Smooth muscle cell (in vitro differentiated cells): ENCODE results near the gene LRFN5. TPM values are rescaled to one million over a fixed set of nuclear protein-coding genes. Genes with fewer than 3 reads are reported as not detected.

Experiments used
- DNase-seq: peaks from one replicate; lab custom pipeline; 2025; ENCODE audit not compliant: unreplicated experiment; lab: John Stamatoyannopoulos, UW
- H2AFZ ChIP-seq: fragments of 200-600 bp; sonication (generic); 2 replicates; pipeline ENCODE4 v1.6.0; 2016; ENCODE audit warnings: antibody characterized with exemption, low read depth, mild to moderate bottlenecking
- H3F3A ChIP-seq: fragments of 200-600 bp; sonication (generic); 2 replicates; pipeline ENCODE4 v1.6.0; 2017; ENCODE audit warnings: antibody characterized with exemption, low read depth
- H3K27ac ChIP-seq: fragments of 200-600 bp; sonication (generic); 2 replicates; pipeline ENCODE4 v1.5.1; 2016; ENCODE audit warnings: low read depth, mild to moderate bottlenecking
- H3K27me3 ChIP-seq: fragments of 200-600 bp; sonication (generic); 2 replicates; pipeline ENCODE4 v1.6.1; 2016; ENCODE audit warnings: low read depth, mild to moderate bottlenecking
- H3K36me3 ChIP-seq: fragments of 200-600 bp; sonication (generic); 2 replicates; pipeline ENCODE4 v1.5.1; 2016; ENCODE audit warnings: low read depth
- H3K4me1 ChIP-seq: fragments of 200-600 bp; sonication (generic); 2 replicates; pipeline ENCODE4 v1.5.1; 2016; ENCODE audit warnings: low read depth
- H3K4me2 ChIP-seq: fragments of 200-600 bp; sonication (generic); 2 replicates; pipeline ENCODE4 v1.6.0; 2016; ENCODE audit warnings: mild to moderate bottlenecking
- H3K4me3 ChIP-seq: fragments of 200-600 bp; sonication (generic); 2 replicates; pipeline ENCODE4 v1.5.1; 2016; ENCODE audit warnings: mild to moderate bottlenecking
- H3K79me2 ChIP-seq: fragments of 200-600 bp; sonication (generic); 2 replicates; pipeline ENCODE4 v1.6.0; 2016; ENCODE audit warnings: low read depth, mild to moderate bottlenecking
- H3K9ac ChIP-seq: fragments of 200-600 bp; sonication (generic); 2 replicates; pipeline ENCODE4 v1.6.0; 2016; ENCODE audit warnings: low read depth
- H3K9me3 ChIP-seq: fragments of 200-600 bp; sonication (generic); replicated peaks from 2 replicates; pipeline ENCODE4 v1.5.1; 2016; ENCODE audit warnings: low read depth
- H4K20me1 ChIP-seq: fragments of 200-600 bp; sonication (generic); 2 replicates; pipeline ENCODE4 v1.6.0; 2016; ENCODE audit warnings: low read depth
- CTCF ChIP-seq: fragments of 200-600 bp; sonication (generic); IDR thresholded peaks from 2 replicates; pipeline ENCODE4 v1.5.1; 2017; ENCODE audit warnings: borderline replicate concordance, mild to moderate bottlenecking, antibody characterized with exemption; ENCODE audit not compliant: insufficient read depth, poor library complexity, severe bottlenecking
- WGBS: methylation state at CpG from one replicate; pipeline ENCODE4 v1.1.7; 2016; ENCODE audit warnings: low lambda C conversion rate; 5-methylcytosine and 5-hydroxymethylcytosine counted together
- polyA plus RNA-seq: library from polyadenylated mRNA; unstranded; fragments of >200 nt; fragmentation: Nextera tagmentation; extraction: Ambion mirVana; gene quantifications from 2 replicates; pipeline ENCODE4 v1.2.1, GENCODE V29; 2016
- total RNA-seq: library from RNA; depleted of rRNA; stranded (reverse); fragments of >200 nt; gene quantifications from 2 replicates; pipeline ENCODE4 v1.2.3, GENCODE V29; 2014

Gene LRFN5
- total and polyA plus RNA-seq, 2 experiments from 2014 or later = 22.1 to 33.8 TPM

GRCh38 chr14:41805633-41806032 is 199.0 kb downstream of the LRFN5 start:
- H3K27me3 ChIP-seq = no peaks in the 10 kb centered on the region
- H3K4me1 ChIP-seq = no peaks in the 10 kb centered on the region
- no peak for DNase-seq
- H3K36me3 ChIP-seq = no peaks in the 10 kb centered on the region
- H3K9me3 ChIP-seq = no peaks in the 10 kb centered on the region
- H3K4me3 ChIP-seq = no peak overlapping the region
- H3K27ac ChIP-seq = no peak overlapping the region
- no peaks in the 10 kb centered on the region for H3F3A ChIP-seq
- no peak overlapping the region for H3K4me2 ChIP-seq
- WGBS = 91% methylated on average over 5 of the region's 5 CpGs
- no peak for TF ChIP-seq CTCF
- no peaks in the 10 kb centered on the region for H3K79me2 ChIP-seq
- no peaks in the 10 kb centered on the region for H4K20me1 ChIP-seq
- H2AFZ ChIP-seq = no peak overlapping the region
- H3K9ac ChIP-seq = no peak overlapping the region

GRCh38 chr14:41806366-41806975 is 199.8 kb downstream of the LRFN5 start:
- H2AFZ ChIP-seq = no peak overlapping the region
- no peak overlapping the region for H3K9ac ChIP-seq
- no peaks in the 10 kb centered on the region for H3K36me3 ChIP-seq
- H3K4me1 ChIP-seq = no peaks in the 10 kb centered on the region
- H3K79me2 ChIP-seq = no peaks in the 10 kb centered on the region
- no peak for DNase-seq
- H3F3A ChIP-seq = no peaks in the 10 kb centered on the region
- no peaks in the 10 kb centered on the region for H4K20me1 ChIP-seq
- no peaks in the 10 kb centered on the region for H3K27me3 ChIP-seq
- no peak overlapping the region for H3K4me2 ChIP-seq
- no peak for TF ChIP-seq CTCF
- H3K4me3 ChIP-seq = no peak overlapping the region
- no peak overlapping the region for H3K27ac ChIP-seq
- WGBS = 83% methylated on average over 5 of the region's 5 CpGs
- no peaks in the 10 kb centered on the region for H3K9me3 ChIP-seq

- H3K79me2 ChIP-seq = no peaks in the 10 kb centered on the region
- no peaks in the 10 kb centered on the region for H4K20me1 ChIP-seq
- no peaks in the 10 kb centered on the region for H3K9me3 ChIP-seq
- H2AFZ ChIP-seq = no peak overlapping the region
- H3K4me2 ChIP-seq = no peak overlapping the region
- no peak for DNase-seq
- H3K36me3 ChIP-seq = no peaks in the 10 kb centered on the region
- 97% methylated on average over 1 of the region's 1 CpG for WGBS
- TF ChIP-seq CTCF = no peak
- no peaks in the 10 kb centered on the region for H3K4me1 ChIP-seq
- H3K9ac ChIP-seq = no peak overlapping the region
- no peaks in the 10 kb centered on the region for H3K27me3 ChIP-seq
- H3K4me3 ChIP-seq = no peak overlapping the region
- H3K27ac ChIP-seq = no peak overlapping the region
- no peaks in the 10 kb centered on the region for H3F3A ChIP-seq
These were observed 203.7 kb downstream of the LRFN5 start for GRCh38 chr14:41810362-41810761.

GRCh38 chr14:41817626-41818025 is 210.9 kb downstream of the LRFN5 start:
- Histone ChIP-seq H3F3A (peaks cover 6% of the 10 kb centered on the region), H4K20me1 (peaks cover 12% of the 10 kb centered on the region), H3K4me2 (peak overlapping the region; percentile 65), H3K36me3 (peaks cover 3% of the 10 kb centered on the region), H3K4me1 (peaks cover 8% of the 10 kb centered on the region), H3K27ac (peak overlapping the region; percentile 75), H3K9me3 (no peaks in the 10 kb centered on the region), H3K4me3 (no peak overlapping the region), H2AFZ (no peak overlapping the region), H3K27me3 (no peaks in the 10 kb centered on the region), H3K79me2 (peaks cover 36% of the 10 kb centered on the region), H3K9ac (no peak overlapping the region)
- WGBS = 30% methylated on average over 1 of the region's 1 CpG
- DNase-seq = no peak
- no peak for TF ChIP-seq CTCF
